BE2C (cell line): ENCODE measurements around the gene ATP9B.

Experiments used
- DNase-seq: peaks from one replicate; pipeline ENCODE4 v3.0.0-alpha.2; 2020
- H3K27me3 ChIP-seq: fragments of 250-450 bp; sonication (Bioruptor Pico); 2 replicates; pipeline ENCODE4 v1.5.1; 2020; ENCODE audit warnings: mild to moderate bottlenecking
- H3K36me3 ChIP-seq: fragments of 250-450 bp; sonication (Bioruptor Pico); 2 replicates; pipeline ENCODE4 v1.5.1; 2020; ENCODE audit warnings: mild to moderate bottlenecking
- H3K4me1 ChIP-seq: fragments of 250-450 bp; sonication (Bioruptor Pico); 2 replicates; pipeline ENCODE4 v1.5.1; 2020
- H3K4me3 ChIP-seq: 2 replicates; pipeline ENCODE4 v1.5.1; 2011; ENCODE audit warnings: low read depth, low read length
- H3K9me3 ChIP-seq: fragments of 250-450 bp; sonication (Bioruptor Pico); 2 replicates; pipeline ENCODE4 v1.5.1; 2020
- TF ChIP-seq, protein P1 (sequence below): IDR thresholded peaks from 2 replicates; pipeline ENCODE4 v1.5.1; 2012; ENCODE audit warnings: mild to moderate bottlenecking, low read depth, low read length

ATP9B gene

GRCh38 chr18:79427368-79428225 lies 358.4 kb downstream of the ATP9B start:
- TF ChIP-seq, protein P1, sequence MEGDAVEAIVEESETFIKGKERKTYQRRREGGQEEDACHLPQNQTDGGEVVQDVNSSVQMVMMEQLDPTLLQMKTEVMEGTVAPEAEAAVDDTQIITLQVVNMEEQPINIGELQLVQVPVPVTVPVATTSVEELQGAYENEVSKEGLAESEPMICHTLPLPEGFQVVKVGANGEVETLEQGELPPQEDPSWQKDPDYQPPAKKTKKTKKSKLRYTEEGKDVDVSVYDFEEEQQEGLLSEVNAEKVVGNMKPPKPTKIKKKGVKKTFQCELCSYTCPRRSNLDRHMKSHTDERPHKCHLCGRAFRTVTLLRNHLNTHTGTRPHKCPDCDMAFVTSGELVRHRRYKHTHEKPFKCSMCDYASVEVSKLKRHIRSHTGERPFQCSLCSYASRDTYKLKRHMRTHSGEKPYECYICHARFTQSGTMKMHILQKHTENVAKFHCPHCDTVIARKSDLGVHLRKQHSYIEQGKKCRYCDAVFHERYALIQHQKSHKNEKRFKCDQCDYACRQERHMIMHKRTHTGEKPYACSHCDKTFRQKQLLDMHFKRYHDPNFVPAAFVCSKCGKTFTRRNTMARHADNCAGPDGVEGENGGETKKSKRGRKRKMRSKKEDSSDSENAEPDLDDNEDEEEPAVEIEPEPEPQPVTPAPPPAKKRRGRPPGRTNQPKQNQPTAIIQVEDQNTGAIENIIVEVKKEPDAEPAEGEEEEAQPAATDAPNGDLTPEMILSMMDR, result no peak
- H3K27me3 ChIP-seq, result no peaks in the 10 kb centered on the region

More at GRCh38 chr18:79427368-79428225, 358.4 kb downstream of the ATP9B start:
- DNase-seq, result no peak
- H3K9me3 ChIP-seq, result no peaks in the 10 kb centered on the region
- H3K36me3 ChIP-seq, result no peaks in the 10 kb centered on the region
- H3K4me1 ChIP-seq, result no peaks in the 10 kb centered on the region
- no peak overlapping the region for H3K4me3 ChIP-seq
